PC-3 (cell line): ENCODE results near the gene GTF3C6.

Experiments used
- CTCF ChIP-seq: fragments of 300-600 bp; sonication (generic); conservative IDR thresholded peaks from 2 replicates; pipeline ENCODE4 v1.5.1; 2017; ENCODE audit warnings: antibody characterized with exemption, low read depth, mild to moderate bottlenecking, low read length
- EZH2 ChIP-seq: fragments of 300-600 bp; sonication (generic); IDR thresholded peaks from one replicate; pipeline ENCODE4 v1.6.1; 2017; ENCODE audit warnings: antibody characterized with exemption, mild to moderate bottlenecking, low read length; ENCODE audit not compliant: unreplicated experiment
- EZH2phosphoT487 ChIP-seq: fragments of 300-600 bp; sonication (generic); IDR thresholded peaks from 2 replicates; pipeline ENCODE4 v1.6.1; 2018; ENCODE audit warnings: mild to moderate bottlenecking, antibody characterized with exemption, low read length, borderline replicate concordance

- TF ChIP-seq CTCF (no peak), EZH2phosphoT487 (no peak), EZH2 (no peak)
Measured at GRCh38 chr6:111002350-111002749, 43.8 kb downstream of the GTF3C6 start.
